Activated CD8-positive, alpha-beta memory T cell treated with anti-CD3 and anti-CD28 coated beads for 4 hours (primary cell): ENCODE data around the gene CFAP97D1.
A peak's percentile ranks its signal among the peaks of the same experiment; 100 is the strongest.

Experiments used
- DNase-seq, 2 donors: peaks; one replicate each; pipeline ENCODE4 v3.0.0-alpha.2; 2020; ENCODE audit warnings: low read depth in 2 of 2

The CFAP97D1 gene

GRCh38 chr17:43780135-43780534 is at the start of gene CFAP97D1:
TSS of gene CFAP97D1 (plus strand) at chr17:43780435. CDS start at chr17:43780463, 28 bp downstream.
- DNase-seq: no peak

GRCh38 chr17:43732958-43733357 is 47.3 kb upstream of the CFAP97D1 start:
- DNase-seq: no peak

- DNase-seq: no peak
These were observed 46.3 kb upstream of the CFAP97D1 start for GRCh38 chr17:43733956-43734355.

- DNase-seq: no peak
These were observed 45.9 kb upstream of the CFAP97D1 start for GRCh38 chr17:43734376-43734775.

- DNase-seq: no peak
These were observed 43.8 kb upstream of the CFAP97D1 start for GRCh38 chr17:43736389-43736788.

- no peak for DNase-seq
These were observed 42.5 kb upstream of the CFAP97D1 start for GRCh38 chr17:43737722-43738121.

- DNase-seq: no peak
These were observed 39.7 kb upstream of the CFAP97D1 start for GRCh38 chr17:43740541-43740940.

- no peak for DNase-seq
These were observed 38.6 kb upstream of the CFAP97D1 start for GRCh38 chr17:43741636-43742035.

- no peak for DNase-seq
These were observed 34.7 kb upstream of the CFAP97D1 start for GRCh38 chr17:43745541-43745940.

- no peak for DNase-seq
These were observed 30.1 kb upstream of the CFAP97D1 start for GRCh38 chr17:43750153-43750552.

GRCh38 chr17:43753493-43754129 is 26.6 kb upstream of the CFAP97D1 start:
- DNase-seq: no peak

- no peak for DNase-seq
These were observed 25.3 kb upstream of the CFAP97D1 start for GRCh38 chr17:43754947-43755346.

- DNase-seq: no peak
These were observed 24.8 kb upstream of the CFAP97D1 start for GRCh38 chr17:43755389-43755875.

GRCh38 chr17:43756201-43756600 is 24.0 kb upstream of the CFAP97D1 start:
- no peak for DNase-seq

- no peak for DNase-seq
These were observed 23.0 kb upstream of the CFAP97D1 start for GRCh38 chr17:43757171-43757660.

- DNase-seq: no peak
These were observed 22.1 kb upstream of the CFAP97D1 start for GRCh38 chr17:43758086-43758485.

- no peak for DNase-seq
These were observed 21.6 kb upstream of the CFAP97D1 start, which contains the start of gene SOST for GRCh38 chr17:43758497-43759174. TSS of gene SOST (minus strand) at chr17:43758791. CDS start at chr17:43758741, 50 bp downstream.

- DNase-seq: no peak
These were observed 20.4 kb upstream of the CFAP97D1 start for GRCh38 chr17:43759836-43760235.

- peak; percentile 70 to 80 for DNase-seq
These were observed 19.9 kb upstream of the CFAP97D1 start for GRCh38 chr17:43760254-43760852.

GRCh38 chr17:43766413-43767052 is 13.7 kb upstream of the CFAP97D1 start:
- DNase-seq: no peak

GRCh38 chr17:43767053-43767712 is 13.1 kb upstream of the CFAP97D1 start:
- no peak for DNase-seq

GRCh38 chr17:43767713-43768059 is 12.5 kb upstream of the CFAP97D1 start:
- no peak for DNase-seq
